ENCODE data around the gene C1QTNF2.
"Not testable (repeated sequence)": the region's sequence is repeated elsewhere in the genome, so short reads cannot be mapped to it uniquely, and the experiment has no call there.

The C1QTNF2 gene

GRCh38 chr5:160340513-160340912, 29.9 kb downstream of the C1QTNF2 start:
- DNase-seq = not testable (repeated sequence)

GRCh38 chr5:160339406-160340130, 30.9 kb downstream of the C1QTNF2 start:
- no peak for DNase-seq

- DNase-seq = not testable (repeated sequence)
Observed at GRCh38 chr5:160334716-160335115, 35.7 kb downstream of the C1QTNF2 start.

GRCh38 chr5:160333721-160334120, 36.7 kb downstream of the C1QTNF2 start:
- DNase-seq = no peak

- DNase-seq = no peak
Observed at GRCh38 chr5:160330212-160330611, 40.2 kb downstream of the C1QTNF2 start.

GRCh38 chr5:160327818-160328217, 42.6 kb downstream of the C1QTNF2 start:
- no peak for DNase-seq

GRCh38 chr5:160326981-160327380, 43.4 kb downstream of the C1QTNF2 start:
- no peak for DNase-seq

GRCh38 chr5:160325716-160326115, 44.7 kb downstream of the C1QTNF2 start:
- no peak for DNase-seq

GRCh38 chr5:160324886-160325285, 45.5 kb downstream of the C1QTNF2 start:
- no peak for DNase-seq

- no peak for DNase-seq
Observed at GRCh38 chr5:160318409-160318808, 52.0 kb downstream of the C1QTNF2 start.

GRCh38 chr5:160317434-160317833, 53.0 kb downstream of the C1QTNF2 start:
- no peak for DNase-seq

GRCh38 chr5:160315968-160316367, 54.5 kb downstream of the C1QTNF2 start:
- DNase-seq = no peak

- DNase-seq = no peak
Observed at GRCh38 chr5:160312960-160313727, 57.3 kb downstream of the C1QTNF2 start.

- no peak for DNase-seq
Observed at GRCh38 chr5:160312134-160312959, 58.1 kb downstream of the C1QTNF2 start, which contains the start of gene CCNJL. Gene CCNJL (minus strand): TSS chr5:160312564. CDS start chr5:160311923, 641 bp downstream.

- no peak for DNase-seq
Observed at GRCh38 chr5:160311491-160312133, 58.8 kb downstream of the C1QTNF2 start.

GRCh38 chr5:160310552-160311295, 59.7 kb downstream of the C1QTNF2 start:
- no peak for DNase-seq

- no peak for DNase-seq
Observed at GRCh38 chr5:160310140-160310539, 60.3 kb downstream of the C1QTNF2 start.

- DNase-seq = no peak
Observed at GRCh38 chr5:160306696-160307095, 63.7 kb downstream of the C1QTNF2 start.

GRCh38 chr5:160305319-160305718, 65.1 kb downstream of the C1QTNF2 start:
- no peak for DNase-seq

GRCh38 chr5:160303690-160304089, 66.7 kb downstream of the C1QTNF2 start:
- DNase-seq = no peak

GRCh38 chr5:160298189-160298588, 72.2 kb downstream of the C1QTNF2 start:
- no peak for DNase-seq

- DNase-seq = no peak
Observed at GRCh38 chr5:160297776-160298175, 72.7 kb downstream of the C1QTNF2 start.
